SK-N-SH (cell line): ENCODE measurements around the gene TPD52L2. TPM values are rescaled to one million over a fixed set of nuclear protein-coding genes. Genes with fewer than 3 reads are reported as not detected.
A peak's percentile ranks its signal among the peaks of the same experiment; 100 is the strongest.

ENCODE experiments used
- CTCF ChIA-PET: fragments of 300-600, 350-600 bp; formaldehyde crosslinking; extraction: SDS; loops from one replicate; lab custom pipeline; 2021; lab: Yijun Ruan, JAX
- POLR2A ChIA-PET: fragments of 350-600 bp; sonication (Branson Sonifier 250); formaldehyde crosslinking; extraction: SDS; loops from one replicate; lab custom pipeline; 2020; ENCODE audit warnings: antibody characterized with exemption, inconsistent platforms; lab: Yijun Ruan, JAX
- DNase-seq: peaks from one replicate; pipeline ENCODE4 v3.0.0; 2012
- H2AFZ ChIP-seq: fragments of 200-600 bp; sonication (generic); 2 replicates; pipeline ENCODE4 v1.8.1; 2016; ENCODE audit warnings: antibody characterized with exemption, mild to moderate bottlenecking, low read depth
- H3F3A ChIP-seq: fragments of 200-600 bp; sonication (generic); replicated peaks from 2 replicates; pipeline ENCODE3; 2016; ENCODE audit warnings: antibody characterized with exemption, mild to moderate bottlenecking; ENCODE audit not compliant: insufficient read depth
- H3K27ac ChIP-seq, 2 experiments: fragments of 200-500 bp in 1 of 2; fragments of 200-600 bp in 1 of 2; sonication (Bioruptor generic) in 1 of 2; sonication (generic), shearing (Covaris generic) in 1 of 2; 2 replicates each; pipeline versions ENCODE4 v1.5.1 to v1.6.1; 2014 to 2016; ENCODE audit warnings: low read depth in 2 of 2, inconsistent platforms in 1 of 2, low read length in 1 of 2, mild to moderate bottlenecking in 1 of 2, mixed read lengths in 1 of 2
- H3K27me3 ChIP-seq: fragments of 200-600 bp; sonication (generic), shearing (Covaris generic); 2 replicates; pipeline ENCODE4 v1.6.1; 2016; ENCODE audit warnings: mixed run types; ENCODE audit not compliant: insufficient read depth
- H3K36me3 ChIP-seq, 2 experiments: fragments of 200-500 bp in 1 of 2; fragments of 200-600 bp in 1 of 2; sonication (Bioruptor generic) in 1 of 2; sonication (generic) in 1 of 2; replicated peaks in 1 of 2; 2 replicates each; pipeline versions ENCODE3 to v1.5.1; 2014 to 2016; ENCODE audit warnings: low read length in 1 of 2, mild to moderate bottlenecking in 1 of 2; ENCODE audit not compliant: insufficient read depth in 2 of 2, control insufficient read depth in 1 of 2
- H3K4me1 ChIP-seq, 2 experiments: fragments of 200-500 bp in 1 of 2; fragments of 200-600 bp in 1 of 2; sonication (Bioruptor generic) in 1 of 2; sonication (generic), shearing (Covaris generic) in 1 of 2; 2 replicates each; pipeline versions ENCODE4 v1.5.1 to v1.6.1; 2014 to 2016; ENCODE audit warnings: low read depth in 1 of 2, low read length in 1 of 2, mixed run types in 1 of 2; ENCODE audit not compliant: insufficient read depth in 2 of 2, control insufficient read depth in 1 of 2
- H3K4me2 ChIP-seq: fragments of 200-600 bp; sonication (generic), shearing (Covaris generic); 2 replicates; pipeline ENCODE4 v1.6.1; 2017; ENCODE audit warnings: mixed run types
- H3K4me3 ChIP-seq, 2 experiments: fragments of 200-500 bp in 1 of 2; fragments of 200-600 bp in 1 of 2; sonication (Bioruptor generic) in 1 of 2; sonication (generic), shearing (Covaris generic) in 1 of 2; 2 replicates each; pipeline versions ENCODE4 v1.5.1 to v1.8.1; 2014 to 2016; ENCODE audit warnings: low read depth in 2 of 2, inconsistent platforms in 1 of 2, low read length in 1 of 2, mild to moderate bottlenecking in 1 of 2, mixed read lengths in 1 of 2, moderate library complexity in 1 of 2
- H3K79me2 ChIP-seq: fragments of 200-600 bp; sonication (generic); 2 replicates; pipeline ENCODE4 v1.8.1; 2017; ENCODE audit warnings: mild to moderate bottlenecking; ENCODE audit not compliant: insufficient read depth
- H3K9ac ChIP-seq: fragments of 200-600 bp; sonication (generic); 2 replicates; pipeline ENCODE4 v1.6.1; 2017; ENCODE audit warnings: mixed run types
- H3K9me2 ChIP-seq: fragments of 200-600 bp; sonication (generic); 2 replicates; pipeline ENCODE4 v1.6.1; 2017; ENCODE audit warnings: mixed run types
- H3K9me3 ChIP-seq: fragments of 200-600 bp; sonication (generic); 2 replicates; pipeline ENCODE4 v1.6.1; 2017; ENCODE audit warnings: mixed run types, mild to moderate bottlenecking, moderate library complexity
- H4K20me1 ChIP-seq: fragments of 200-600 bp; sonication (generic); 2 replicates; pipeline ENCODE4 v1.6.1; 2017; ENCODE audit warnings: mild to moderate bottlenecking, mixed run types; ENCODE audit not compliant: insufficient read depth
- CHD2 ChIP-seq: fragments of 150-350 bp; IDR thresholded peaks from 2 replicates; pipeline ENCODE4 v1.6.1; 2018; ENCODE audit warnings: low read length; ENCODE audit not compliant: partially characterized antibody
- EP300 ChIP-seq, 2 experiments: IDR thresholded peaks; 2 replicates each; pipeline versions ENCODE4 v1.4.0 to v1.6.1; 2012; ENCODE audit warnings: borderline replicate concordance in 1 of 2, low read depth in 1 of 2, low read length in 1 of 2
- EZH2phosphoT487 ChIP-seq: fragments of 200-600 bp; sonication (generic); IDR thresholded peaks from 2 replicates; pipeline ENCODE4 v1.6.1; 2017; ENCODE audit warnings: low read depth, mixed run types, mild to moderate bottlenecking, antibody characterized with exemption, moderate library complexity, borderline replicate concordance
- FOSL2 ChIP-seq: IDR thresholded peaks from 2 replicates; pipeline ENCODE4 v1.4.0; 2012; ENCODE audit warnings: low read depth, mild to moderate bottlenecking, moderate library complexity, borderline replicate concordance
- FOXJ3 ChIP-seq: sonication (generic); formaldehyde crosslinking; IDR thresholded peaks from 2 replicates; pipeline ENCODE4 v1.5.1; 2020; ENCODE audit warnings: mild to moderate bottlenecking, missing genetic modification reagents
- GATA2 ChIP-seq: sonication (generic); formaldehyde crosslinking; IDR thresholded peaks from 2 replicates; pipeline ENCODE4 v1.5.0; 2020; ENCODE audit warnings: mild to moderate bottlenecking, missing genetic modification reagents
- JUND ChIP-seq: IDR thresholded peaks from 2 replicates; pipeline ENCODE4 v1.4.0; 2012
- NRF1 ChIP-seq: IDR thresholded peaks from 2 replicates; pipeline ENCODE4 v1.6.1; 2012; ENCODE audit warnings: low read depth, mild to moderate bottlenecking, low read length
- RAD21 ChIP-seq: IDR thresholded peaks from 2 replicates; pipeline ENCODE4 v1.6.1; 2012; ENCODE audit warnings: mild to moderate bottlenecking, low read length
- RFX5 ChIP-seq: IDR thresholded peaks from 2 replicates; pipeline ENCODE4 v1.6.1; 2012; ENCODE audit warnings: mild to moderate bottlenecking, improper control_type of control experiment, low read length
- RXRA ChIP-seq: IDR thresholded peaks from 2 replicates; pipeline ENCODE4 v1.4.0; 2012; ENCODE audit warnings: low read depth, mild to moderate bottlenecking, borderline replicate concordance
- TEAD4 ChIP-seq: IDR thresholded peaks from 2 replicates; pipeline ENCODE4 v1.4.0; 2012; ENCODE audit warnings: mild to moderate bottlenecking, borderline replicate concordance; ENCODE audit not compliant: insufficient read depth
- WGBS: methylation state at CpG from one replicate; pipeline ENCODE4 v1.1.6; 2017; ENCODE audit warnings: low lambda C conversion rate; 5-methylcytosine and 5-hydroxymethylcytosine counted together
- polyA plus RNA-seq, 3 experiments: library from polyadenylated mRNA; depleted of rRNA; stranded (reverse); fragments of >200 nt; gene quantifications; 2 replicates each; pipeline ENCODE4 v1.2.3, GENCODE V29; 2012
- TF ChIP-seq, protein P1 (sequence below): IDR thresholded peaks from 2 replicates; pipeline ENCODE4 v1.4.0; 2012; ENCODE audit warnings: low read depth, borderline replicate concordance
- TF ChIP-seq, protein P2 (sequence below): IDR thresholded peaks from 2 replicates; pipeline ENCODE4 v1.6.1; 2012; ENCODE audit warnings: mild to moderate bottlenecking, low read depth, low read length, moderate library complexity

The TPD52L2 gene
- polyA plus RNA-seq, 1 of the 3 experiments (the other 2 are of a cell fraction), result 137 TPM

DNA sequence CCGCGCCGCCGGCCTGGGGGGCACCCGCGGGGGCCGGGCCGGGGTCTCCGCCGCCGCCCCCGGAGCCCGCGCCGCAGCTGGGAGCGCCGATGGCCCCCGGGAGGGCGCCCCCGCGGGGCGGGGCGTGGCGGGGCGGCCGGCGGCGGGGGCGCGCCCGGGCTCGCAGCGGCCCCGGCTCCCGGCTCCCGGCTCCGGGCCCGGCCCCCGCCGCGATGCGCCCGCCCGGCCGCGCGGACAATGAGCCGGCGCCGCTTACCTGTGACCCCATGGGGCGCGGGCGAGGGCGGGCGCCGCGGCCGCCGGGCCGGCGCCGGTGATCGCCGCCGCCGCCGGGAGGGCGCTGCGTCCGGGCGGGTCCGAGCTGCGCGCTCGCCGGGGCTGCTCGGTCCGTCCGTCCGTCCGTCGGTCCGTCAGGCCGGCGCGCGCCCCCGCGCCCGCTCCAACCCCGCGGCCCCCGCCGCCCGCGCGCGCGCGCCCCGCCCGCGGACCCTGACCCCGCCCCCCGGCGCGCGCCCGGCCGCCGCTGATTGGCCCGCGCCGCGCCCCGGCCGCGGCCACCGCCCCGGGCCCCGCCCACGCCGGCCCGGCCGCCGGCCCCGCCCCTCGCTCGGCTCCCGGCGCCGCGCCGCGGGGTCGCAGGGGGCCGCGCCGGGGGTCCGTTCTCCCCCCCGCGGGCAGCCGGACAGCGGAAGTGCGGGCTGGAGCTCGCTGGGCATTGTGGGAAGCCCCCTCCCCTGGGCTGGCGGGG lies 34.1 kb upstream of the TPD52L2 start, which contains the start of gene ZBTB46:
TSS of gene ZBTB46 (minus strand) at position 424 of the 748 bp plus-strand sequence. CDS start 40,507 bp downstream, outside the sequence.
- H3K9me2 ChIP-seq, result no peaks in the 10 kb centered on the region

DNA sequence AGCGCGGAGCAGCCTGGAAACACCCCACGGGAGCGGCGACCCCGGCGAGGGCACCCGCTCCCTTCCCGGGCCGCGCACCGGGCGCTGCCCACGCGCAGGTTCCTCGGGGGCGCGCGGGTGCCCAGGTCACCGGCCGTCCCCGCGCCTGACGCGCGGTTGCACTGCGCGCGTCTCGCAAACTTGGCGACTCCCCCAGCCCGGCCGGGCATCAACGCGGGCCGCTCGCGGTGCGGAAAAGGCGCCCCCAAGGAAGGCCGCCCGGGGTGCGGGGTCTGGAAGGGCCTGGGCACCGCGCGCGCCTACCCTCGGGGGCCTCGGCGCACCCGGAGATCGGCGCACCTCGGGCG lies 33.5 kb upstream of the TPD52L2 start:
- no peaks in the 10 kb centered on the region for H3K36me3 ChIP-seq
- H3F3A ChIP-seq, result peaks cover 4% of the 10 kb centered on the region
- H3K79me2 ChIP-seq, result no peaks in the 10 kb centered on the region
- H4K20me1 ChIP-seq, result no peaks in the 10 kb centered on the region
- H3K4me1 ChIP-seq, result peaks cover 5 to 23% of the 10 kb centered on the region in 2 experiments; a peak in 2 of 4 replicates
- CTCF ChIA-PET, result no interaction called here
- H3K9ac ChIP-seq, result no peak overlapping the region
- peak overlapping the region; percentile 59; the same call in 1 of the 2 replicates for H2AFZ ChIP-seq
- H3K9me3 ChIP-seq, result no peaks in the 10 kb centered on the region
- no peak for TF ChIP-seq EP300 (IDR thresholded peaks at IDR 0.05; ENCODE audit: borderline replicate concordance in 1 of 2, low read depth in 1 of 2, low read length in 1 of 2)
- 0 out of 2 replicates have a peak, but pooled peaks have one; percentile 17 for TF ChIP-seq NRF1
- TF ChIP-seq, all 33 proteins: peak for 1
- WGBS, result no CpG with 5 or more reads among the region's 55 CpGs
- Histone ChIP-seq H3K9me2 (no peaks in the 10 kb centered on the region), H3K27me3 (peaks cover 6% of the 10 kb centered on the region; the same call in 1 of the 2 replicates), H3K27ac (no peak overlapping the region), H3K4me2 (peak overlapping the region; percentile 33; the same call in 1 of the 2 replicates), H3K4me3 (peak overlapping the region; percentile 44 to 56; a peak in 3 of 4 replicates)
- peak; percentile 70 for DNase-seq
- POLR2A ChIA-PET, result no interaction called here

More for the DNA sequence above, 34.1 kb upstream of the TPD52L2 start, which contains the start of gene ZBTB46:
- WGBS, result no CpG with 5 or more reads among the region's 147 CpGs
- POLR2A ChIA-PET, result no interaction called here
- Histone ChIP-seq H3K36me3 (no peaks in the 10 kb centered on the region), H3K4me1 (peaks cover 5 to 23% of the 10 kb centered on the region in 2 experiments; a peak in 2 of 4 replicates), H4K20me1 (no peaks in the 10 kb centered on the region), H3K79me2 (no peaks in the 10 kb centered on the region), H3K9me3 (no peaks in the 10 kb centered on the region), H2AFZ (peak within 1 kb of the TSS; percentile 59; the same call in 1 of the 2 replicates), H3K4me3 (peak within 1 kb of the TSS; percentile 54 to 56)
- TF ChIP-seq TEAD4 (no peak), EZH2phosphoT487 (no peak), GATA2 (CRISPR knock-in tag) (no peak)
- TF ChIP-seq, all 33 proteins: peak for 0
- H3F3A ChIP-seq, result peaks cover 4% of the 10 kb centered on the region
- no peak within 1 kb of the TSS for H3K9ac ChIP-seq
- peak; percentile 99 for DNase-seq
- peak within 1 kb of the TSS; percentile 63 for H3K4me2 ChIP-seq
- H3K27me3 ChIP-seq, result peaks cover 6% of the 10 kb centered on the region; the same call in 1 of the 2 replicates
- H3K27ac ChIP-seq, result no peak within 1 kb of the TSS
- CTCF ChIA-PET, result interaction anchor here (0.8 to 1.4 kb wide), 2 partner anchors 45 to 56 kb away, joined by 3 to 4 read pairs; no protein-coding TSS in a partner anchor

DNA sequence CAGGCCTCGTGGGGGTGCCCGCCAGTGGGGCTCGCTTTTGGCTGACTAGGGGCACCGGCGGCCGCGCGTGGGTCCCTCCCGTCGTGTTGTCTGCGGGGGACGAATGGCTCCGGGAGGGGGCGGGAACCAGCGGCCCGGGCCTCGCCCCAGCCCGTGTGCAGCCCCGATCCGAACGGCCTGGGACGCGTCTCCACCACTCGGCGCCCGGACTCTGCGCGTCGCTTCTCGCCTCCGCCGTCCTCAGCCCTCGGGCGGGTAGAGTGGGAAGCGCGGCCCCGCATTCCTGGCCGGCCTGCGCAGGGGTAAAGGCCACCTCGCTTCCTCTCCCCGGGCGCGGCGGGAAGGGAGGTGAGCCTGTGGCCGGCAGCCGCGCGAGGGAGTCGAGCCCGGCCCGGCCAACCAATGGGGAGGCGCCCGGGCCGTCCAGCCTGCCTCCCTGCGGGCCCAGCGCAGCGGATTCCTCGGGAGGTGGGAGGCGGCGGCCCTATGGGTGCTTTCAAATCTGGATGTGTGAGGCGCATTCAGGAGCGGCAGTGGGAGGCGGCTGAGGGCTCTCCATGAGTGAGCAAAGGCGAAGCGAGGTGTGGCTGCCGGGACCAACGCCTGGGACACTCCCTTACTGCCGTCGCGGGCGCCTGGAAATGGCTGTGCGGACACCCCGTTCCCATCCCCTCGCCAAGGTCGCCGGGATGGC lies 32.9 kb upstream of the TPD52L2 start:
- DNase-seq, result peak; percentile 61
- Histone ChIP-seq H3K4me2 (peak overlapping the region; percentile 33; the same call in 1 of the 2 replicates), H4K20me1 (no peaks in the 10 kb centered on the region), H3K4me3 (peak overlapping the region; percentile 44 to 56; a peak in 3 of 4 replicates), H2AFZ (no peak overlapping the region), H3K9me2 (no peaks in the 10 kb centered on the region), H3K9me3 (no peaks in the 10 kb centered on the region), H3K27me3 (peaks cover 6% of the 10 kb centered on the region; the same call in 1 of the 2 replicates), H3F3A (peaks cover 4% of the 10 kb centered on the region), H3K4me1 (peaks cover 5 to 23% of the 10 kb centered on the region in 2 experiments; a peak in 2 of 4 replicates), H3K27ac (no peak overlapping the region), H3K79me2 (no peaks in the 10 kb centered on the region), H3K36me3 (no peaks in the 10 kb centered on the region), H3K9ac (no peak overlapping the region)
- ChIA-PET CTCF (no interaction called here), POLR2A (no interaction called here)
- 47% methylated on average over 34 of the region's 76 CpGs for WGBS
- TF ChIP-seq CHD2 (no peak), GATA2 (CRISPR knock-in tag) (no peak), RFX5 (no peak), FOSL2 (no peak), RAD21 (no peak), JUND (no peak), FOXJ3 (no peak), RXRA (no peak)
- TF ChIP-seq, protein P1, sequence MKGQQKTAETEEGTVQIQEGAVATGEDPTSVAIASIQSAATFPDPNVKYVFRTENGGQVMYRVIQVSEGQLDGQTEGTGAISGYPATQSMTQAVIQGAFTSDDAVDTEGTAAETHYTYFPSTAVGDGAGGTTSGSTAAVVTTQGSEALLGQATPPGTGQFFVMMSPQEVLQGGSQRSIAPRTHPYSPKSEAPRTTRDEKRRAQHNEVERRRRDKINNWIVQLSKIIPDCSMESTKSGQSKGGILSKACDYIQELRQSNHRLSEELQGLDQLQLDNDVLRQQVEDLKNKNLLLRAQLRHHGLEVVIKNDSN, result no peak
- TF ChIP-seq, protein P2, sequence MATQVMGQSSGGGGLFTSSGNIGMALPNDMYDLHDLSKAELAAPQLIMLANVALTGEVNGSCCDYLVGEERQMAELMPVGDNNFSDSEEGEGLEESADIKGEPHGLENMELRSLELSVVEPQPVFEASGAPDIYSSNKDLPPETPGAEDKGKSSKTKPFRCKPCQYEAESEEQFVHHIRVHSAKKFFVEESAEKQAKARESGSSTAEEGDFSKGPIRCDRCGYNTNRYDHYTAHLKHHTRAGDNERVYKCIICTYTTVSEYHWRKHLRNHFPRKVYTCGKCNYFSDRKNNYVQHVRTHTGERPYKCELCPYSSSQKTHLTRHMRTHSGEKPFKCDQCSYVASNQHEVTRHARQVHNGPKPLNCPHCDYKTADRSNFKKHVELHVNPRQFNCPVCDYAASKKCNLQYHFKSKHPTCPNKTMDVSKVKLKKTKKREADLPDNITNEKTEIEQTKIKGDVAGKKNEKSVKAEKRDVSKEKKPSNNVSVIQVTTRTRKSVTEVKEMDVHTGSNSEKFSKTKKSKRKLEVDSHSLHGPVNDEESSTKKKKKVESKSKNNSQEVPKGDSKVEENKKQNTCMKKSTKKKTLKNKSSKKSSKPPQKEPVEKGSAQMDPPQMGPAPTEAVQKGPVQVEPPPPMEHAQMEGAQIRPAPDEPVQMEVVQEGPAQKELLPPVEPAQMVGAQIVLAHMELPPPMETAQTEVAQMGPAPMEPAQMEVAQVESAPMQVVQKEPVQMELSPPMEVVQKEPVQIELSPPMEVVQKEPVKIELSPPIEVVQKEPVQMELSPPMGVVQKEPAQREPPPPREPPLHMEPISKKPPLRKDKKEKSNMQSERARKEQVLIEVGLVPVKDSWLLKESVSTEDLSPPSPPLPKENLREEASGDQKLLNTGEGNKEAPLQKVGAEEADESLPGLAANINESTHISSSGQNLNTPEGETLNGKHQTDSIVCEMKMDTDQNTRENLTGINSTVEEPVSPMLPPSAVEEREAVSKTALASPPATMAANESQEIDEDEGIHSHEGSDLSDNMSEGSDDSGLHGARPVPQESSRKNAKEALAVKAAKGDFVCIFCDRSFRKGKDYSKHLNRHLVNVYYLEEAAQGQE, result no peak
